Activated gamma-delta T cell treated with anti-CD3 and anti-CD28 coated beads, Interleukin-2, amount 50 U/mL, for 16 hours (primary cell): ENCODE data around the gene B3GALT6.

ENCODE experiments used
- DNase-seq: peaks from one replicate; pipeline ENCODE4 v3.0.0-alpha.2; 2020; ENCODE audit warnings: low read depth

B3GALT6 gene

DNA sequence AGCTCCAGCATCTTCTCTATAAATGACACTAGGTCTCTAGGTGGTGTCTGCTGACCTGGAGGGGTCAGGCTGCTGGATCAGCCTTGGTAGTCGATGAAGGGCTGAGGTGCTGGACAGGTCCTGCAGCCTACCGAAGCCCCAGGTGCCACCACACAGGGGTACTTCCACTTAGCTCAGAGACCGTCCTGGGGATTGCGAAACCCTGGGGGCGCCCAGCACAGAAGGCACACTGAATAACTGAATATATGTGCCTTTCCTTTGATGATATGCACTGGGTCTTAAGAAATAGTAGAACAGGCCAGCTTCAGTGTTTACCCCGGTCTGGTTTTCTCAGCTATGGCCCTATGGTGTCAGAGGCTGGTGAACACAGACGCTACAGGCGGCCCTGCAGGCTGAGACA is 30.7 kb downstream of the B3GALT6 start:
- DNase-seq, result no peak

DNA sequence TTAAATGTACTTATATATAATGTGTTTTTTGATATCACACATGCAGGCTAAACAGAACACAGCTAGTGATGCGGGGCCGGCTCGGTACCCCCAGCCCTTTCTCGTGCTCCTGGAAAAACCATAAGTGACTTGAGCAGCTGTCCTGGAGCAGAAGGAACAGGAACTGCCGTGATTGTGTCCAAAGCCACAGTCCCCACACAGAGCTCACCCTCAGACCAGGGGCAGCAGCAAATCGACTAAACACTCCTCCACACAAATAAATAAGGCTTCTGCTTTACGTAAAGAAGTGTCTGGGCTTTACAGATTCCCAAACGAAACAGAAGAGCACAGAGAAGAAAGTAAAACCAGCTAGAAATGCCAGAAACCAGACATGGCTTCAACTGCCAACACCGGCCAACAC is 32.0 kb downstream of the B3GALT6 start:
- no peak for DNase-seq

DNA sequence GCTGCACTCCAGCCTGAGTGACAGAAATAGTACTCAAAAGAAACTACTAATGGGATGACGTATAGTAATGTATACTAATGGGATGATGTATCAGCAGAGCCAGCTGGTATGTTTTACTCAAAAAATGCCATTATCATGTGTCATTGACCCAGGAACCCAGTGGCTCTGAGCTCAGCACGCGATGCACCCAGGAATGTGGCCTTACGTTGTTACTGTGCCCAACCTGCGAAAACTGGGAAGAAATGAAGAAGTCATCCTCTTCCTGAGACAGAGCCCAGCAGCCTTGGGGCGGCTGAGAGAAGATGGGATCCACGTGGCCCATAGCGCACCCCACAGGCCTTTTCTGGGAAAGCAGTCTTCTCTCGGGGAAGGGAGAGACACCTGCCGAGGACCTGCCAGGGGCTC is 32.8 kb downstream of the B3GALT6 start:
- DNase-seq, result no peak

DNA sequence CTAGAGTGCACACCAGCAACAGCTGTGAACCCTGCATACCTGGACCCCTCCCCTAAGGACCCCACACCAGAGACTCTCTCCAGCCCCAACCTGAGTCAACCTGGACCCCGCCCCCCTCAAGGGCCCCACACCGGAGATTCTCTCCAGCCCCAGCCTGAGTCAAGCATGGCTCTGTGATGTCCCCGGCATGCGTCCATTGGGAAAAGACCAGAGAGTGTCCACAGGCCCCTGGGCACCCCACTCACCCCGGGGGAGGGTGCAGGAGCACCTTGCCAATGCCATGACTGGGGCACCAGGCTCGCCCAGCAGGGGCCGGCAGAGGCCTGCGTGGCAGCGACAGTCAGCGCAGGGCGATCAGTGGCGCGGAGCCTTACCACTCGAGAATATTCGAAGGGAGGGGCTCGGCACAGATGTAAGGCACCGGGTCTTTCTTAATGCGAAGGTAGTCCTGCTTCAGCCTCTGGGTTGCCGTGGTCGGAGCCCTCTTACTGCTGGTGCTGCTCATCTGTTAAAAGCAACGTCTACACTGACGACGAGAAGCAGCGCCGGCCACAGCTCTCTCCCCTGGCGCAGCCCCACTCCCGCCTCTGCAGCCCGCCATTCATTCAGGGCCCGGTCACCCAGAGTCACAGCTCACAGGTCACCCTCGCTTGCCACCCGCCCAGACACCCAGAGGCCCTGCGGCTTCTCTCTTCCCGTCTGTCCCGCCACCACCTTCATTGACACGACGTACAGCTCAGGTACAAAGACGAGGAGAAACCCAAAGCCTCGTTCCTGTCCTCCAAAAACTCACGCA is 35.6 kb downstream of the B3GALT6 start:
- no peak for DNase-seq

DNA sequence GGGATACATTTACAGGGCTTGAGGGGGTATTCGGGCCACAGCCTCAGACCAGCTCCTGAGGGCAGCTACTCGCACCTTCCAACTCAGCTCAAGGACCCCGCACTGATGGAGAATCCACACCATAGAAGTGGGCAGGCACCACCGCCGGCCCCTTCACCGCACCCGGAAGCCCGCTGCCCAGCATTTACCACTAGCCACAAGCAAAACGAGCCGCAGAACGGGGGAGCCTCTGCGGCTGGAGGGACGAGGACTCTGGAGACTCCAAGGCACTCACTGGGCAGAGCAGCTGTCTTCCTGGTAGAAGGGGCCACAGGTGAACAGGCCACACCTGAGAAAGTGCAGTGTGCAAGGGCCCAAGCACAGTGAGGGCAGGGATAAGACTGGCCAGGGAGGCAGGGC is 36.2 kb downstream of the B3GALT6 start:
- DNase-seq, result no peak

DNA sequence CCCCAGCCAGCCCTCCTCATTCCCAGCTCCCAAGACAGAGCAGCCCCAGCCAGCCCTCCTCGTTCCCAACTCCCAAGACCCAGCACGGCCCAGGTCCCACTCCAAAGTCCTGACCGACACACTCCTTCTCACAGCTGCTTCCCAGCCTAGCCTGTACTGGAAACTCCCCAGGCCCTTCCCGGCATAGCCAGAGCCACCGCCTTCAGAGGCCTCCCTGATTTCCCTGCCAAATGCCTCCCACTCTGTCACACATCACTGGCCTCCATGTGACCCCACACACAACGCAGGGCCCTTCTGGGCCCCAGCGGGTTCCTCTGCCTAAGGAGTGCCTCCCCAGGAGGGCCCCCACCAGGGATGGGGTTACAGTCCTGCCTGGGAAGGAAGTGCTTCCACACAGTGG is 38.8 kb downstream of the B3GALT6 start:
- DNase-seq, result no peak

DNA sequence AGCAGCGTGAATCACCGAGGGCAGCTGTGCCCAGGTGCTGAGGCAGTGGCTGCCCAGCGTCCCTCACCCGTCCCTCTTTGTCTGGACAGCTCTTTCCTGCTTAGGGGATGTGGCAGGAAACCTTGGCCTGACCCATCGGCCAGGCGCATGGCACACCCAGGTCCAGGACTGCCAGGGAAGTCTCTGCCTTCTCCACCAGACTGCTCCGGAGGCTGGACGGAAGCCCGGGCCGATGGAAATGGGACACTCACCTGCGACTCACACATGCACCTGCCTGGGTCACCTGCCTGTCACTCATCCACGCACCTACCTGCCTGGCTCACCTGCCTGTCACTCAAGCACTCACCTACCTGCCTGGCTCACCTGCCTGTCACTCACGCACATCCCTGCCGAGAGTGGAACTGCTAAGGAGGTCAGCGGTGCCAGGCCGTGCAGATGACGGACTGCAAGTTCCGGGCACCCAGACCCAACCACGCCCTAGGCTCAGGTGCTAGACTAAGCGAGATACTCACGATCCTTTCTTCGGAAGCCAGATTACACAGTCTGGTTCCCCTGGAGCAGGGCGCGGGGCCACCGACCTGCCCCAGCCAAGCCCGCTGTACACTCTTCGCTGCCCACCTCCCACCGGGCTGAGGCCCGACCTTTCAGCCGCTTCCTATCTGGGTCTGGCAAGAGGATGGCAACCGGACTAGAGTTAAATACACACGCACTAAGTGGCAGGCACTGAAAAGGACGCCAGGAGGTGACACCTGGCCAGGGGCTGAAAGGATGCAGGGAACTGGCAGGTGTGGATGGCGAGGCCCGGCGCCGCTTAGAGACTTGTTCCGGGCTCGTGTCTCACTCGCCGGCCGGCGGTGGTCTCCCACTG is 40.5 kb downstream of the B3GALT6 start:
- no peak for DNase-seq

DNA sequence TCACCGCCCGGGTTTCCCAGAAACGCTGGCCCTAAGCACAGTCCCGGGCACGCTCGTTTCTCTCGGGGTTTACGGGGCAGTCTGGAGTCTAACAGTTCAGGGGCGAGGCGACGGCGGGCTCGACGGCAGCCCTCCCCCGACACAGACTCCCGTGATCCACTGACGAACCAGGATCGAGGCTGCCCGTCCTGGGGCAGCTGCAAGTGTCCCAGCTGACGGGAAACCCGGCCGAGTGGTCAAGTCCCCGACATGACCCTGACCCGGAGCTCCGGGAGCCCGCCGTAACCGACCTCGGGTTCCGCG is 41.1 kb downstream of the B3GALT6 start:
- no peak for DNase-seq

DNA sequence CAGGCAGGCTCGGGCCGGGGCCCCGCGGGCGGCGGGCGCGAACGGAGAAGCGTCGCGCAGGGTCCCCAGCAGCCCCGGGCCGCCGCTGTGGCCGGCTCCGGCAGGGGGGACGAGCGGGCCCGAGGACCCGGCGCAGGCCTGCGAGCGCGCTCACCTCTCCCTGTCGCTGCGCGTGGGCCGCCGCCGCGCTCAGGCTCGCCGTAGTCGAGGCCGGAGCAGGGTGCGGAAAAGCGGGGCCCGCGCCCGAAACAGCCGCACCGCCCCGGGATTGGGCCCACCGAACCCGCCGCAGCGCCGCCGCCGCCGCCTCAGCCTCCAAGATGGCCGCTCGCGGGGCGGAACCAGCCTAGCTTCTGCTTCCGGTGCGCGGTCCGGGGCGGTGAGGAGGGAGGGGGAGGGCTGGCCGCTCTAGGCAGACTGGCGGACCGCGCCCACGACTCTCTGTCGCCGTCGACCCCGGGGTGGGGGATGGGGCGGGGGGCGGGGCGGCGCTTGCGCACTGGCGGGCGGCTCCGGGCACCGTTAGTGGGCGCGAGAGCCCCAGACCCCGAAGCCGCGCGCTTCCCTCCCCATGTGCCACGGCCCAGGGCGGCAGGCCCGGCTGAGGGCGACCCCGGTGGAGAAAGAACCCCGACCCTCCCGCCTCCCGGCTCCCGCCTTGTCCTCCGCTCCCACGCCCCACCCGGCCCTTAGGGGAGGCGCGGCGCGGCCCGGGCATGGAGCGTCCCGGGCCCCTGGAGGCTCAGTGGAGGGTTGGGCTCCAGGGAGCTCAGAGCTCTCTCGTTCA is 41.7 kb downstream of the B3GALT6 start, which contains the start of gene UBE2J2:
TSS of gene UBE2J2 (minus strand) at position 343 of the 787 bp plus-strand sequence. CDS start 5,862 bp downstream, outside the sequence.
- peak; percentile 91 for DNase-seq

DNA sequence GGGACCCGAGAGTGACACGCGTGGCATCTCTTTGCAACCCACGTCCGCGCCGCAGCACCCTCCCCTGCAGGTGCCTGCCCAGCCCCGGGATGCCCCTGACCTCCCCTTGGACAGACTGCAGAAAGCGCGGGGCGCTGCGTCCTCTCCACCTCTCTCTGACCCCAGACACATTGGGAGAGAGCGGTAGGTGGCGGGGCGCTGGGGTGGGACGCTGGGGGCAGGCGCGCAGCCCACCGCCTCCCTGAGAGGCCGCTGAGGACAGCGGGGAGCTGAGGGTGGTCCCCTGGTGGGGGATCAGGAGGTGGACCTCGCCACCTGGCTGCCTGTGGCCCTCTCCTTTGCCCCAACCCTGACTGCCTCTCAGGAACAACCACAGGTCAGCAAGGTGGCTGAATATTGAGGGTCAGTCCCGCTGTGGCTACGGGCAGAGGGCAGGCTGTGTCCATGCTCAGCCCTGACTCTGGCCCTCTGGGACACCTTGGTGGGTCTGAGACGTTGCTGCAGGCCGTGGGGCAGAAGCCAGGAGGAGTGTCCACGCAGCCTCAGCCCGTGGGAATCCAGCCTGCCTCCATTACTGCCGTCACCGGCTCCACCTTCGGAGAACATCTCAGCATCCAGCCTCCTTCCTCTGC is 42.4 kb downstream of the B3GALT6 start:
- no peak for DNase-seq

DNA sequence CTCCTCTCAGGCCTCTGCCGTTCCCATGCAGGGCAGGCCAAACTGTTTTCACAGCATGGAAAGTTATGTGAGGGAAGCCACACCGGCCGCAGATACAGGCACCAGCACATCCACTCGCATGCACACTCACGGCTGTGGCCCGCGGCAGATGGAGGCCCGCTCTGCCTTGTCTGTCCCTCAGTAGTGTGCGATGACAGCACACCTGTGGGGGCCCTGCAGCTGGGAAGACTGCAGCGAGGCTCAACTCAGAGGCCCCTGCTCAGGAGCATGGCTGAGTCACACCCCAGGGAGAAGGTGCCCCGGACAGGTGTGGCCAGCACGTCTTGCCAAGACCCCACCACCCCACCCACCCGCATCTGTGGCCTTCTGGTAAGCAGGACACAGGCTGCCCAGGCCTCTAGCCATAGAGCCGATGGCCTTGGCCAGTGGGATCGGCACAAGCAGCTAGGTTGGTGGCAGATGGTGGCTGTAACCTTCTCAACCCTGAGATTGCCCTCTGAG is 42.9 kb downstream of the B3GALT6 start:
- DNase-seq, result no peak

DNA sequence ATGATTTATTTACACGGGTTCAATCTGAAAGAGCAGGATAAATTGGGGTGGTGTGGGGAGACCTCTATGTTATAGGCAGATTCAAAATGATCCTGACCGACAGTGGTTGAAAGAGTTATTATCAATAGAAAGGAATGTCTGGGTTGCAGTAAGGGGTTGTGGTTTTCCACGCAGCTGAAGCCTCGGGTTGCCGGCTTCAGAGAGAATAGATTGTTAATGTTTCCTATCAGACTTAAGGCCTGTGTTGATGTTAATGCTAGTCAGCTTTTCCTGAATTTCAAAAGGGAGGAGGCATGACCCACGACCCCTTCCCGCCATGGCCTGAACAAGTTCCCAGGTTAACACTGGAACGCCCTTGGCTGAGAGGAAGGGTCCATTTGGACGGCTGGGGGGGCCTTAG is 43.8 kb downstream of the B3GALT6 start:
- no peak for DNase-seq

DNA sequence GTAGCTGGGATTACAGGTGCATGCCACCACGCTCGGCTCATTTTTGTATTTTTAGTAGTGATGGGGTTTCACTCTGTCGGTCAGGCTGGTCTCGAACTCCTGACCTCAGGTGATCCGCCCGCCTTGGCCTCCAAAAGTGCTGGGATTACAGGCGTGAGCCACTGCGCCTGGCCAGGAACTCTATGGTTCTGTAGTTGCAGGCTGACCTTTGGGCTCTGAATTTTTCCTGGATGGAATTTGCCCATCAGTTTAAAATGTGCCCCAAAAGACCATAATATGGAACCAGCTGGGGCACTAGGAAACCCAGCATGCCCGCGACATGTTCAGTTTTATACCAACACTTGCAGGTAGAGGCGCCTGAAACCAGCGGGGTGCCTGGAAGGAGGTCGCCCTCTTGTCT is 46.6 kb downstream of the B3GALT6 start:
- DNase-seq, result no peak

DNA sequence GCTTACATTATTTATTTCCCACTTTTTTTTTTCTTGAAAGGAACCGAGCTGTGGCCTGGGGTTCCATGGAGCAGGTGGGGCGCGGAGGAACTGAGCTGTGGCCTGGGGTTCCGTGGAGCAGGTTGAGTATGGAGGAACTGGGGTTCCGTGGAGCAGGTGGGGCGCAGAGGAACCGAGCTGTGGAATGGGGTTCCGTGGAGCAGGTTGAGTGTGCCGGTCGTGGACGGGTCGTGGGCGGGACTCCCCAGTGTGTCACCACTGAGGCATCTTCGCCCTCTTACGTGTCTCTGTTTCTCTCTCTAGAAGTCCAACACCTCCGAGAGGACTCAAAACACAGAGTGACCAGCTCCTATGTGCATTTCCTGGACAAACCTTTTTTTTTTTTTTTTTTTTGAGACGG is 47.0 kb downstream of the B3GALT6 start:
- DNase-seq, result no peak

DNA sequence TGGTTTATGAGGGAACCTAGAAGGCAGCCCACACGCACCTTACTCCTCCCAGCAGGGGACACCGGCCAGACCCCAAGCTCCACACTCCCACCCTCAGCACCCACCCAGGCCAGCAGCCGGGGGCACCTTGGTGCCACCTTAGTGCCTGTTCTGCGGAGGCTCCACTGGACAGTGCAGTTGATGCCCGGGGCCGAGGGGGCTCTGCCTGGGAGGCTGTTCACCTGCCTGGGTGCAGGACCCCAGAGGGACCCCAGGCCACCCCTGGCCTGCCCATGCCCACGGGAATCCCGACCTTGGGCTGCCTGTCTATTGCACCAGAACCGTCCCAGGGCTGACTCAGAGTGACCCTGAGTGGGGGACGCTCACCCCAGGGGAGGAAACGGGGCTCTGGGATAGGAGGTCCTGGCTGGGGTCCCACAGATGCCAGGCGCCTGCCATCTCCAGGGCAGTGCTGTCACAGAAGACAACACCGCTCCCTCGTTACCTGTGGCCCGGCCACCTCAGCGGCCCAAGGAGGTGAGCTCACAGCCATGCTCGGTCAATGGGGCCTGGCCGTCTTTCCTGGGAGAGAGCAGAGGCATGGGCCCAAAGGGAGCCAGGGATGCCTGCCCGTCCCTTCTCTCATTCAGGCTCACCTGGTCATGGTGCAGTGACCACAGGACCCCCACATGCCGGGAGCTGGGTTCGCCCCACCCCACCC is 48.9 kb downstream of the B3GALT6 start:
- no peak for DNase-seq

DNA sequence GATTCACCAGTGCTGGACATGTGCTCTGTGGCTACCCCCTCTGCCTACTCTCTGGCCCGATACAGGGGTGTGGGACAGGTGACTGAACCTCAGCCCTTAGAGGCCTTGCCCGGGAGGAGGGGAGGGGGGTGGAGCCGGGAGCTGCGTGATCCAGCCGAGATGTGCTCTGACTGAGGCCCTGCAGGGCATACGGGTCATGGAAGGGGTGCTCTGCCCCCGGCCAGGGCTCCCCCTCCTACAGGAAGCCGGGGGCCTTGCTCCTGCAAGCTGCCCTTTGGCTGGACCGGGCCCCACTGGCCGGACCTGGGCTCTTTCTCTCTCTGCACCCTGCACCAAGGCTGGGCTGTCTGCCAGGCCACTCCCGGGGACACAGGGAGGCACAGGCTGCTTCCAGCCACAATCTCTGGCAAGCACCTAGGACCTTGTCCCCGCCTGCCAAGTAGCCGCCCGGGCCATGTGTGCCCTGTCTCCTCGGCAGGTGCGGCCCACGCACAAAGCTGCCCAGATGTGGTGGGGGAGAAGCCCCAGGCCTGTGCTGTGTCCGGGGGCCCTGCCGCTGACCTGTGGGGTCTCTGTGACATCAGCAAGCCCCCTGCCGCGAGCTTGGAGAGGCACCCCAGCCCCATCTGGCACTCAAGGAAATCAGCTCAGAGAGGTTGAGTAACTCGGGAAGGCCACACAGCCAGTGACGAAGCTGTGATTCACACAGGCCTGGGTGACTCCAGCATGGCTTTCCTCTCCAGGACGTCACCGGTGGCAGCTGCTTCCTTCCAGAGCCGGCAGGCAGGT is 49.7 kb downstream of the B3GALT6 start:
- no peak for DNase-seq

DNA sequence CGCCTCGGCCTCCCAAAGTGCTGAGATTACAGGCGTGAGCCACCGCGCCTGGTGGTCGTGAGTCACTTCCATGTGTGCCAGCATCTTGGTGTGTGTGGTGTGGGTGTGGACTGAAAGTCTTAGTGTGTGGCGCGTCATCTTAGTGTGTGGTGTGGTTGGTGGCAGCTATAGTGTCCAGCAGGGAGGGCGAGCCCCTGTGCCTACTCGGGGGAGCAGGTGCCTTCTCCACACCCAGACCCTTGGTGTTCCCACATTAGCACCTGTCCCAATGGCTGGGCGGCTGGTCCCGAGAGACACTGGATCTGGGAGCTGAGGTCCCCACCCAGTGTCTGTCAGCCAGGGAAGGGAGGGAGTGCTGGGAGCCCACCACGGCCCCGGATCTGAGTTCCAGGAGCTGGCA is 51.0 kb downstream of the B3GALT6 start:
- no peak for DNase-seq

DNA sequence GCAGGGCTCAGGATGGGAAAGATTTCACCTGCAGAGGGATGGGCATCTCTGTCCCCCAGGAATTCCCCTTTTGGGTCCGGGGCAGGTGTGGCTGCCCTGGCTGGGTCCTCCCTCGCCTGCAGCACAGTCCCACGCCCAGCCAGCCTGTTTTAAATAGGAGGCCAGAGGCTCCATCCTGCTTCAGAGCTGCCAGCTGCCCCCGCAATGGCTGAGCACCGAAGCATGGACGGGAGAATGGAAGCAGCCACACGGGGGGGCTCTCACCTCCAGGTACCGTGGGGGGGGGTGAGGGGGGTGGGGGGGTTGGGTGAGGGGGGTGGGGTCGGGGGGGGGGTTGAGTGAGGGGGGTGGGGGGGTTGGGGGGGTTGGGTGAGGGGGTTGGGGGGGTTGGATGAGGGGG is 51.8 kb downstream of the B3GALT6 start:
- no peak for DNase-seq
